Measurements from ENCODE around the gene SLC39A11. TPM values are rescaled to one million over a fixed set of nuclear protein-coding genes. Genes with fewer than 3 reads are reported as not detected.

The SLC39A11 gene
- total RNA-seq, 1 experiment from 2014 or later = 8.6 TPM

DNA sequence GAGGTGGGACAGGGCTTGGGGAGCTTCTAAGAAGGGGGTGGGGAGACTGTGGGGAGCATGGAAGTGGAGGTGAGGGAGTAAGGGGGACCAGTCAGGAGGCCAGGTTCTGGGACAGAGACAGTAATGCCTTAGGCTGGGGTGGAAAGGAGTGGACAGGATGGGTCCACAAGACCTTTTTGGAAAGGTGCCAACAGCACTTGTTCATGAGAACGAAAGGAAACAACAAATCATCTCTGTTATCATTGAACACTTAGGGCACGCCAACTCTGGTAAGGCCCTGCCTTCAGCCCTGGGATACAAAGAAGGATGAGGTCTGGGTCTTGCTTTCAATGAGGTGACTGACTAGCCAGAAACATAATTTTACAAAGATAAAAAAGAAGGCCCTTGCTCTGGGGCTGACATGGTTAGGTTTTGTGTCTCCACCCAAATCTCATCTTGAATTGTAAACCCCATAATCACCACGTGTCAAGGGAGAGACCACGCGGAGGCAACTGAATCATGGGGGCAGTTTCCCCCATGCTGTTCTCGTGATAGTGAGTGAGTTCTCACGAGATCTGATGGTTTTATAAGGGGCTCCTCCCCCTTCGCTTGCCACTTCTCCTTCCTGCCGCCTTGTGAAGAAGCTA lies 113.8 kb downstream of the SLC39A11 start:
- DNase-seq (ENCODE audit: low read depth) = no peak

DNA sequence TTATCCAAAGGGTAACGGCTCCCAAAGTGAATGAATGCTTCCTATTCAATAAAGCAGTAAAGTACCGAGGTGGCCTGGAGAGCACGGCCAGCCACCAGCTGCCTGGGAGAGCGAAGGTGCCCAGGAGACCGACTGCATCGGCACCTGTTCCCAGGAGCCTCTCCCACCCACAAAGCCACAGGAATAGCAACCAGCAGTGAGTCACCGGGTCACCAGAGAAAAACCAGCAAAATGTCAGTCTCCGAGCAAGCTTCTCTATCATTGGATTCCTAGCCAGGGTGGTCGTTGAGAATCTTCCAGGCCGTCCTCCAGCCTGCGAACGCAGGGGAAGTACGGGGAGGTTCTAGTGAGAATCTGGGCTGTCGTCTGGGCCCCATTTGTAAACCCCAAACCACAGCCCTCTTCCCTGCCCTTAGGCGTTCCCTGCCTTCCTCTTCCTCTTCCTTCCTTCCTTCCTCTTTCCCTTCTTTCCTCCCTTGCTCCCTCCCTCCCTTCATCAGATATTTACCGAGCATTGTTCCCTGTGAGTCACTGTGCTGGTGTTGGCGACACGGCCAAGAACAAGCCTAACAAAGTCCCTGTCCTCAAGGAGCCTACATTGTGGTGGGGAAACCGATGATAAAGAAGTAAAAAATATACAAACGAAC lies 114.6 kb downstream of the SLC39A11 start:
- DNase-seq (ENCODE audit: low read depth) = peak; percentile 81

DNA sequence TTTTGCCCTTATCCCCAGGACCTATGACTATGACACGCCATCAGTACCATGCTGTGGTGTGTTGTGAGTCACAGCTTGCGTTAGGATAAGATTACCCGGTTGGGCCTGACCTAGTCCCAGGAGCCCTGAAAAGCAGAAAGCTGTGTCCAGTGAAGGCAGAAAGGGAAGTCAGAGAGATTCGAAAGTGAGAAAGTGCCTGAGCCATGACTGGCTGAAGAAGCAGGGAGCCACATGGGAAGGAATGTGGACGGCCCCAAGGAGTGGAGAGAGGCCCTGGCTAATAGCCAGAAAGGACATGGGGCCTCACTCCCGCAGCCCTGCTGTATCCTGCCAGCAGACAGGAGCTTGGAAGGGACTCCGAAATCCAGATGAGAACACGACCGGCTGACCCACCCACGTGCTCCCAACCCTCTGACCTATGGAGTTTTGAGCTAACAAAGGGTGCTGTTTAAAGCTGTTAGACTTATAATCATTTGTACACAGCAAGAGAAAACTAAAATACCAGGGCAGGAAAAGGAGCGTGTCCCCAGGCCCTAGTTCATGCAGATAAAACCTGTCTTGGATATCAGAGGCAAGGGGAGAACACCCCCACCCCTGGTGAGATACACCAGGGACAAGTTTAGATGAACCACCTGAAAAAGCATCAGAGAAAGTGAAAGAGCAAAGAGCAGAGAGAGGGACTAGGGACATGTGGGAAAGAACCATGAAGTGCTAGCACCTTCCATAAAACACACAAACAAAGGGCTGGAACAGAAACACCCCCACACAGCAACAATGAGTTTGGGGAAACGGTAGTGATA lies 115.3 kb downstream of the SLC39A11 start:
- DNase-seq (ENCODE audit: low read depth) = peak; percentile 86

DNA sequence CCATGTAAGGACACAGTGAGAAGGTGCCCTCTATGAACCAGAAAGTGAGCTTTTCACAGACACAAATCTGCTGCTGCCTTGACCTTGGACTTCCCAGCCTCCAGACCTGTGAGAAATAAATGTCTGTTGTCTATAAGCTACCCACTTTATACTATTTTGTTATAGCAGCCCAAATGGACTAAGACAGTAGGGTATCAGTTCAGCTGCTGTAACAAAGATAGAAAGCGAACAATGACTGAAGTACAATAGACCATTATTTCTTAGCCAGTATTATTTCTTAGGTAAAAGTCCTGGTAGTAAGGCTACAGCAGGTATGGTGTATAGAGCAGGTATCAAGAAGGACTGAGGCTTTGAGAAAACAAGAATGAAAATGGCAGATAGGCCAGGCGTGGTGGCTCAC lies 117.0 kb downstream of the SLC39A11 start:
- no peak for DNase-seq (ENCODE audit: low read depth)

DNA sequence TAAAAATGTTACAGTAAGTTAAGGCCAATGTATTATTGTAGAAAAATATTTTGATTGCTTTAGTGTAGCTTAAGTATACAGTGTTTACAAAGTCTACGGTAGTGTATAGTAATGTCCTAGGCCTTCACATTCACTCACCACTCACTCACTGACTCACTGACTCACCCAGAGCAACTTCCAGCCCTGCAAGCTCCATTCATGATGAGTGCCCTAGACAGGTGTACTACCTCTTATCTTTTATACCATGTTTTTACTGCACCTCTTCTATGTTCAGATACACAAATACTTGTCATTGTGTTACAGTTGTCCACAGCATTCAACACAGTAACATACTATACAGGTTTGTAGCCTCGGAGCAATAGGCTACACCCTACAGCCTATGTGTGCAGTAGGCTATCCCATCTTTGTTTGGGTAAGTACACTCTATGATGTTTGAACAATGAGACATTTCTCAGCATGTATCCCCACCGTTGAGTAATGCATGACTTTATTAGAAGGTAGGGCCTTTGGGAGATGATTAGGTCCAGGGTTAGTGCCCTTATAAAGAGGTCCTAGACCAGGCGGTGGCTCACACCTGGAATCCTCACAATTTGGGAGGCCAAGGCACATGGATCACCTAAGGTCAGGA lies 117.8 kb downstream of the SLC39A11 start:
- DNase-seq (ENCODE audit: low read depth) = peak; percentile 56

DNA sequence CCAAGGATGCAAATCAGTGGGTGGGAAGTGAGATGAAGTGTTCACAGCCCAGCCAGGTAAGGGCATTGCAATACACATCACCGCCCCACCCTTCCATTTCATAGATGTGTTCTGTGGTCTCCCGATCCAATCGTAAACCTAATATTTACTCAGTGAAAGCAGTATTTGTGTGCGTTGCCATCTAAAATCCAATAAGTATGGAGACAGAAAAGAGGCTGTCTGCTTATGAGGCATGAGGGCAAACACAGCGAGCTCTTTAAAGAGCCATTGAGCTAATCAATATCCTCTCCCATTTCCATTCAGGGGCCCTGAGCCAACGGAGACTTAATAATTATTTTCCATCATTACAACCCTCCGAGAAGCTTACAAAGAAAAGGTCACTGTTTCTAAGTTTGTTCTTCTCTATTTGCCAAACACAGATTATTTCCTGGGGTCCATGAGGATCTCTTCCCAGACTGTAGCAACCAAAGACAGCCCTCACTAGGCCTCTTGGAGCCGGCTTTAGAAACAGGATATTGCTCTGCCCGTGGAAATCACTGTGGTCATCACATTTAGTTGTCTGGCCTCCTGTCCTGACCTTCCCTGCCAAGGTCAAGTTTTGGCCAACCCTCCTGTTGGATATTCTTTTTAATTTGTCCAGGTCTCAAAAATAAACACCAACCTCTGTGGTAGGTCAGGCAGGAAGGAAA lies 120.1 kb downstream of the SLC39A11 start:
- no peak for DNase-seq (ENCODE audit: low read depth)

DNA sequence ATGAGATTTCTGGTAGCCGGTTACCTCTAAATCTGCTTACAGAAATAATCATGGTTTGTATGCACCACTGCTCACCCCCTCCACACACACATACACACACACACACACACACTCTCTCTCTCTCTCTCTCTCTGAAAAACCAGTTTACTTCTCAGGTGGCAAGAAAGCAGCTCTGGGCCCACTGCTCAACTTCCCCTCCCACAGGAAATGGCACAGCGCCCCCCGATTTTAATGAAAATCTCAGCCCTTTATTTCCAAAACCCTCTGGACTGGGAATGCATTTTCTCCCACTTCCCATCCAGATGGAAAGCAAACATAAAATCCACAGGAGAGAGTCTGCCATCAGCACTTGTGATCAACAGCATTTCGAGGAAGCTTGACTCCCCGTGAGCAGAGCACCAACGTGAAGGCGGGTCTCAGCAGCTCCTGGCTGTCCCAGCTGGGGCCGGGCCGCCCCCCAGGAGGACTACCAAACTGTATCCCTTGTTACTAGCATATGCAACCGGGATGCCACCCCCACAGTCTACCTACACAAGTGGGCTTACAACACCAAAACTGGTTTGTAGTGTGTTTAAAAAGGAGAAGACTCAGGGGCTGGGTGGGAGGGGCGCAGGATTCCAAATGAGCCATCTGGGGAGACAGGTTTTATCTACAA lies 121.1 kb downstream of the SLC39A11 start:
- no peak for DNase-seq (ENCODE audit: low read depth)

DNA sequence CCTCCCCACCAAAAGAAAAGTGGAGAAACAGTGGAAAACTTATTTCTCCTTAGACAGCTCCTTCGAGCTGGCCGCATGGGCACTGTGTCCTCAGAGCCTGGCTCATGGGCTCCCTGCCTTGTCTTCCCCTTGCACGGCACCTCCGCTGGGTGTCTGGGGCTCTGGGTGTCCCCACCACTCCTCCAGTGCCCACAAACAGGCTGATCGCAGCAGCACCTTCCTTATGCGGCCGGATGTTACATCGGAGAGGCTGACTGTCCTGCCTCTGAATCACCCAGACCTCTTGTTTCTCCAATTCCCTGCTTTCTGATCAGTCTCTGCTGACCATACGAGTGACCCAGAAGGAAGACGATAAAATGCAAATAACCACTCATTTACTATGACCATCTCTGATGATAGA lies 121.7 kb downstream of the SLC39A11 start:
- DNase-seq (ENCODE audit: low read depth) = no peak

DNA sequence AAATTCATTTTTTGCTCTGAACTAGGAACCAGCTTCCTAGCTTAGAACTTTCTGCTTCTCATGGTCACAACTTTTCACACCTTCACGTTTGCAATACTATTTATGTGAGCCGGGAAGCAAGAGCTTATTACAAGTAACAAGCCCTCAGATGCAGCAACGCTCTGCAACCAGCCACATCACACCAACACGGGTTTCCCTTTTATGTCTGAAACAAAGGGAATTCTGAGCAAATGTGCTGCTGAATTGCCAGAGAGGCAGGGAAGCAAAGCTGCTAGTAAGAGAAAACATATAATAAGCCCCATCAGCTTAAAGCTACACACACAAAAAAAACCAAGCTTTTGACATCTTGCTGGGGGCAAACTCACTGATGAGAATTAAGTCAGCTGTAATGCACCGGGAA lies 122.2 kb downstream of the SLC39A11 start:
- no peak for DNase-seq (ENCODE audit: low read depth)

DNA sequence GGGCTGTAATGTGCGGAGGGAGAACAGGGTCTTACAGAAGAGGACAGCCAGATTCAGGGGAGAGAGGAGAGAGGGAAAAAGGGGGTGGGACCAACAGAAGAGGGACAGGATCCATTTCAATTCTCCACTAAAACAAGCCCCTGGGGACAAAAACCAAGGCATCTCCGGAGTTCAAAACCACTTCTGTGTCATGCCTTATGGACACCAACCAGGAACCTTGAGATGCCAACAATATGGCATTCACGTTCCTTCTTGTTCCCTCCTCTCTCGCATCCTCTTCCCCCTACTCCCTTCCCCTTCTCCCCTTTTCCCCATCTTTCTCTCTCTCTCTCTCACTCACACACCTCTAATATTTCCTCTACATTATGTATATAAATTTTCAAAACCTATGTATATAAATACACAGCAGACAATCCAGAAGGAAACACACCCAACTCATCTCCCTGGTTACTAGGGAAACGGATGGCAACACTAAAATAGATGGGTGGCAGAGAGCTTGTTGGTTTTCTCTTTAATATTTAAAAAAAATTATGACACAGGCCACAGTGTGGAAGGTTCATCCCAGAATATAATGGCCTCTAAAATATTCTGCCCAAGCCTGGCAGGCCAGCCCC lies 123.1 kb downstream of the SLC39A11 start:
- DNase-seq (ENCODE audit: low read depth) = no peak

DNA sequence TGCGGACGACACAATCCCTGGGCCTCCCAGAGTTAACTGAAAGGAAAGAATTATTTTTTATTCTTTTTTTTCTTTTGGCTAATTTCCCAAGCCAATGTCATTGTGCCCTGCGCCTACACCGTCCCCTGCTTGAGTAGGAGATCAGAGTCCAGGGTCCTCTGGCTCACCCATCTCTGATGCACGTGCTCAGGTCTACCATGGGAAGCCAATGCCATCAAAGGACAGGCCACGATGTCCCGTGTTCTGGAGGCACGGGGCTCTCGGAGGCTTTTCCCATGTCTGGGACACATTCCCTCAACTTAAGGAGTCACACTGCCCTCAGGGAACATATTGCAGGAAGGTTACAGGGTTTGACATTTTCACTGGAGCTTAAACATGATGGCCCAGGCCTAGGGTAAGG lies 123.7 kb downstream of the SLC39A11 start:
- no peak for DNase-seq (ENCODE audit: low read depth)

DNA sequence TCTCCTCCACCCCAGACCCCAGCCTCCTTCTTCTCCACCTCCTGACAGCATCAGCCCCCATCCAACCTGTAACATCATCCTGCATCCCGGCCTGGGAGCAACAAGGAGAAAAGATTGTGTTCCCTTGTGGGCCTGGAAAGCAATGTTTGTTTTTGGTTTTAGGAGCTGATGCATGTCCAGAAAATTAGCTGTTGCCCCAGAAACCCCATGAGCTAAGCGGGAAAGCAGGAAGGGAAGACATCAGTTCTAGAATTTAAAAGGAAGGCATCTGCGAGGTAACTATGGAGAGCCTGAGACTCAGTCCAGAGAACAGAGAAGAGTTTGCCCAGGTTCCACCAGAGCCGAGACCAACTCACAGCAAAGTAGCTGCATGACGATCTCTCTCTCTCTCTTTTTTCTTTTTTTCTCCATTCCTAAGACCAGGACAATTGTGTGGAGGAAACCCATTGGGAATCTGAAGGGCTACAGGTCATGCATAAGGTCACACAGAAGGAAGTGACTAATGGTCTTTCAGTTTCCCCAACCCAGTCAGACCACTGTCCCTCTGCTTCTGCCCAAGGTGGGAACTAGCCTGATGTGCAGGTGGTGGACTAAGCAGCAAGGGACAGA lies 124.4 kb downstream of the SLC39A11 start:
- peak; percentile 45 for DNase-seq (ENCODE audit: low read depth)

DNA sequence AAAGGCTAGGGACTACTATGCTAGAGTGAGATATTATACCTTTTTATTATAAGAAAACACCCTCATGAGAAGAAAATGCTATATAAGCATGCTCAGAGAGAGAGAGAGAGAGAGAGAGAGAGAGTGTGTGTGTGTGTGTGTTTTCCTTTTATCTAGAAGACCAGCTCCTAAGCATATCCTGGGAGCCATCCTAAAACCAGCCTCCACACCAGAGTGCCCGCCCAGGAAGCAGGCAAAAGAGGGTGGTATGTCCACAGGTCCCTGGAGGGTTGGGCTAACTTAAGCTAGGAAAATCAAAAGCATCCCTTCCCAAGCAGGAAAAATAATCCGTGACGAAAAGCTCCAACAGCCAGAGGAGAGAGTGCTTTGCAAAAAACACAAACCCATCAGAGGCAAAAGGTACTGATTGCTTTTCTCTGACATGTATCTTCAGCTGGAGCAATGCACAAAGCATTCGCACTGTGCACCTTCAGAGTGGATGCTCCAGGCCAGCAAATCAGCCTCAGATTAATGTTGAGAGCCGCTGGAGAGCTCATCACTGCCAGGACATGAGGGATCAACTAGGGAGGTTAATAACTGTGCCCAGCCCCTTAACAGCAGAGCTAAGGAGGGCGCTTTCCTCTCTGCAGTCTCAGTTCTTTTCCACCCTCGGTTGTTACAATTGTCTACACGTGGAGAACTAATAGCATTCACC lies 125.1 kb downstream of the SLC39A11 start:
- DNase-seq (ENCODE audit: low read depth) = no peak

DNA sequence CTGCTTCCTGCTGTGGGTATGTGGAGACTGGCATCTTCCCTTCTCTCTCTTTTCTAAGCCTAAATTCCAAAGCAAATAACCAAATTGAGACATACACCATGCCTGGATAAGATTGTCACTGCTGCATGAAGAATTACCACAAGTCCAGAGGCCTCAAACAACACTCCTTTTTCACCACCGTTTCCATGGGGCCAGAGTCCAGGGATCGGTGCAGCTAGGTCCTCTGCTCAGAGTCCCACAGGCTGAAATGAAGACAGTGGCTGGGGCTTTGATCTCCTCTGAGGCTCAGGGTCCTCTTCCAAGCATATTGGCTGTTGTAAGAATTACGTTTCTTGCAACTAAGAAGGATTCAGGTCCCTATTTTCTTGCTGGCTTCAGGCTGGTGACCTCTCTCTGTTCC lies 130.4 kb downstream of the SLC39A11 start:
- DNase-seq (ENCODE audit: low read depth) = no peak

DNA sequence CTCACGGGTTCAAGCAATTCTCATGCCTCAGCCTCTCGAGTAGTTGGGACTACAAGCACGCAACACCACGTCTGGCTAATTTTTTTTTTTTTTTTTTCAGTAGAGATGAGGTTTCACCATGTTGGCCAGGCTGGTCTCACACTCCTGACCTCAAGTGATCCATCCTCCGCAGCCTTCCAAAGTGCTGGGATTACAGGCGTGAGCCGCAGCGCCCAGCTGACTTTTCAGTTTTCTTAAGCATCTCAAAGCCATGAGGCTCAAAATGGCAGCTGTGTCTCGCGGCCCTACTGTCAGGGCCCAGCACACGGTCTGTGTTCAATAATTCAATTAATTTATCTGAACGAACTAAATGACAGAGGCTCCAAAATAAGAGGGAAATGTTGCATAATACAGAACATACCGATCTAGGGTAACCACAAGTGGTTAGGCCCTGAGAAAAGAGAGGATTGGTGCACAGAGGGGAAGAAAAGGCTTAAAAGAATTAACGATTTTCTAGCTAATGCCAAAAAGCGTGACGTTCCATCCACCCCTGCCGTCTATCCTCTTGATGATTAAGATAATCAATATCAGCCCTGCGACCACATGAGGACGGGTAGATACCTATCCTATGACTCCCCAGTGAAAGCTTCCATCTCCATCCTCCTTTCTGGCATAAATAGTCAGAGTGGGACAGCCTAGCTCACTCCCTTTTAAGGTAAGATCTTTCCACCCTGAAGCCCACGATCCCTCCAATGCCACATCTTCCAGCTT lies 136.9 kb downstream of the SLC39A11 start:
- DNase-seq (ENCODE audit: low read depth) = no peak

DNA sequence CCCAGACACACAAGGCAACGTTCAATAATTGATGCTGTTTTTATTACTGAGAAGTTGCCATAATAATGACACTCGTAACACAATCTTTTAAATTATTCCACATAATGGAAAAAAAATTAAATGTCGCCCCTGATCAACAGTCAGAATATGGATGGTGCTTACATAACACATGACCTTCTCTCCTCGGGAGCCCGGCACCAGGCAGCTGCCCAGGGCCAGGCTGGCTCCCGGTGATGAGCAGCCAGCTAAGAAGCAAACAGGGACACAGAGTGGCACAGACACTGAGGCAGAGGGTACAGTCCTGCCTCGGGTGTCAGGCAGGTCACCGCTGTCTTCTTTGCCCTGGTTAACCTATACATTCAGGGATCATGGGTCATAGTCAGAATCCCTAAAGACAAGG lies 137.9 kb downstream of the SLC39A11 start:
- DNase-seq (ENCODE audit: low read depth) = no peak

DNA sequence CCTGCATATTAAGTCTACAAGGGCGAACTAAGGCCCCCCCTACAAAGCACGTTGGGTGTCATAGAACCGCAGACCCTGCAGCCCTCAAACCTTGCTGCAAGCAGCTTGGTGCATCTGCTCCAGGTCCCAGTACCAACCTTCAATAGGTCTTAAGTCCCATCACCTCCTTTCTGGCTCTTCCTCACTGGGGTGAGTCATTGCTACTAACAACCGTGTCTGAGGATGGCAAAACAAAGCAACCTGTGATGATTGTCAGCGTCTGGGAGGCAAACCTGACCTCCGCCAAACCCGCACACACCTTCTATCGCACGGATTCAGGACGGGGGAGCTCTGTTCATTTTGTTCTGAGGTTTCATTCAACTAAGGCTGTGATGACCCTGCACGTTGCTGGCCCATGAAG lies 138.9 kb downstream of the SLC39A11 start:
- no peak for DNase-seq (ENCODE audit: low read depth)

DNA sequence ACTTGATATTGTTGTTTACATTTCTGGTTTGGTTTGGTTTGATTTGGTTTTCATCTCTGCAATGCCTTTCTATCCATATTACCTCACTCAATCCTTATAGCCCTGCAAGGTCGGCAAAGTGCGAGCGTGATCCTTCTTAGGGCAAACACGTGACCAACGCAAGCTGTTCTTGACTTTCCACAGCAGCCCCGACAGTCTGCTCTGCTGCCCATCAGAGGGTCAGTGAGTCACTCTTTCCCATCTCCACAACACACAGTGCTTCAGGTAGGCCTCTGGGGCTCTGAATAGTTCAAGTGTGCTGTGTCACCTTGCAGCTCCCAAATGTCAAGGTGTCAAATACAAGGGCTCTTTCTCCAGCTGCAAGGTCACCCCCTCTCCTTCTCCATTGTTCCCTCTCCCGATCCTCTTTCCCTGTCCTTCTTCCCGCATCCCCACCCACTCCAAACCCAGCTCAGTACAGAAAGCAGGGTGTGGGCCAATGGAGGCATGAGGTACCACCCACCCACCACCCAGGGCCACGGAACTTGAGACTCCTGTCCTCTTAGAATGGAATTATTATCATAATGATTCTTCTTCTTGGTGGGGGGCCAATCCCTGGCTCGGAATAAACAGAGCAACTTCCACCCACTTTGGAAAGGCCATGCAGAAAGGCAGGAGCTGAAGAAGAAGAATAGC lies 139.7 kb downstream of the SLC39A11 start:
- no peak for DNase-seq (ENCODE audit: low read depth)
